CD4-positive, alpha-beta T cell treated with Interferon alpha-2 for 1 hour (primary cell): ENCODE results near the gene AMER1.
"Not testable (repeated sequence)": the region's sequence is repeated elsewhere in the genome, so short reads cannot be mapped to it uniquely, and the experiment has no call there.

Experiments used
- DNase-seq, 2 donors: peaks; one replicate each; pipeline ENCODE4 v3.0.0-alpha.2; 2020 to 2022

The AMER1 gene

GRCh38 chrX:64205441-64205734 lies at the start of gene AMER1:
Gene AMER1, minus strand, starts transcription at chrX:64205708. Its CDS starts 12,422 bp downstream, at chrX:64193286.
- no peak for DNase-seq

GRCh38 chrX:64230123-64230970 lies 24.8 kb upstream of the AMER1 start, which contains the start of gene ASB12:
Gene ASB12, minus strand, starts transcription at chrX:64230607. Its CDS starts 4,957 bp downstream, at chrX:64225650.
- no peak for DNase-seq

GRCh38 chrX:64229154-64229553 lies 23.6 kb upstream of the AMER1 start:
- no peak for DNase-seq

- no peak for DNase-seq
These were observed 12.5 kb upstream of the AMER1 start for GRCh38 chrX:64218023-64218422.

- not testable (repeated sequence) for DNase-seq
These were observed 8.5 kb upstream of the AMER1 start for GRCh38 chrX:64213989-64214388.

DNA sequence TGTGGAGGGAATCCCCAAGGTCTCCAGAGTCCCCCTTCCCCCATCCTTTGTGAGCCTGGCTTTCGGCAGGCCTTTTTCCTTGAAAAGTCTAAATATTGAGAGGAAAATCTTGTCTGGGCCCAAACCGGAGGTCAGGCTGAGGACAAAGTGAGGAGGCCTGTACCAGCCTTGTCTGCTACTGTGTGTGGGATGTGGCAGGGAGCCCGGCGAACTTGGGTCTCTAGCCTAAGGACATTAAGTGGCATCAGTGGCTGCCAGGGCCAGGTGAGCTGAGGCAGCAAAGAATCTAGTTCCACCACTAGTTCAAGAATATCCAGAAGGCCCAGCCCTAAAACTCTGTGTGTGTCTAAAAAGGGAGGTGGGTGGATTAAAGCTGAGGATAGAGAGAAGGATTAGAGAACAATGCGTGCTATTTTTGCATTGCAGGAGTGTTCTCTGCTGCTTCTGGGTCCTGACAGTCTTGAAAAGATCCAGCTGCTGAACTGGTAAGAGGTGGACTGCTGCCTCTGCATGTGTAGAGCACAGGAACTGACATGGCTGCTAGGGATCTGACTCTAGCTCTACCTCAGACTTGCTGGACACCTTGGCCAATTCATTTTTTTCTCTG lies 1.2 kb upstream of the AMER1 start:
- no peak for DNase-seq

GRCh38 chrX:64205735-64206501 lies 410 bp upstream of the AMER1 start:
- peak; percentile 90 to 93 for DNase-seq

DNA sequence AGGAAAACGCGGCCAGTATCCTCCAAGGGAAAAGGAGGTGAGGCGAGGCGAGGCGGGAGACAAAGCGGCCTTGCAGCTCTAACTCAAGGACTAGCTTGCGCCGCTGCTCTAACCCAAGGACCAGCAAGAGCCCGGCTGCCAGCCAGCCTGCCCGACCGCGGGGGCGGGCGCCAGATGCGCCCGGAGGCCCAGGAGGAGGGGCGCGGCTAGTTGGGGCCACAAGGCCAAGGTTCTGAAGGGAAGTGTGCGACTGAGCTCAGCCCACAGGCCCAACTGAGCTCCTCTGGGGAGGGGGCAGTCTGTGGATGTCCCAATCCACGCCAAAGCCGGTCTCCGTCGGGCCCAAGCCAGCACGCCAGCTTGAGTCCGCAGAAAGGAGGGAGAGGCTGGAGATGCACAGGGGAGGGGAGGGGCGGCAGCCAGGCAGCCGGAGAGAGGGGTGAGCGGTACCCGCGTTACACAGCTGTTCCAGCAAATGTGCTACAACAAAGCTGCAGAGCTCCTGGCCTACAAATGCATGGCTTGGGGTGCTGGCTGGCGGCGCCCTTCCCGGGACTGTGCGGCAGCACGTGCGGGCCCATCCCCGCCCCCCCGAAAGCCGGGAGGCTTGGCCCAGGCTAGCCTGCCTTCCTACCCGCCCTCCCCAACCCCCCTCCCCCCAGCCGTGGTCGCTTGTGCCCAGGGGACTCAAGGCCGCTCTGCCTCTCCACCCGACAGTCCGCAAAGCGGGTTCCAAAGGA lies 637 bp downstream of the AMER1 start:
- peak in 1 of 2 donors; percentile 2 for DNase-seq

DNA sequence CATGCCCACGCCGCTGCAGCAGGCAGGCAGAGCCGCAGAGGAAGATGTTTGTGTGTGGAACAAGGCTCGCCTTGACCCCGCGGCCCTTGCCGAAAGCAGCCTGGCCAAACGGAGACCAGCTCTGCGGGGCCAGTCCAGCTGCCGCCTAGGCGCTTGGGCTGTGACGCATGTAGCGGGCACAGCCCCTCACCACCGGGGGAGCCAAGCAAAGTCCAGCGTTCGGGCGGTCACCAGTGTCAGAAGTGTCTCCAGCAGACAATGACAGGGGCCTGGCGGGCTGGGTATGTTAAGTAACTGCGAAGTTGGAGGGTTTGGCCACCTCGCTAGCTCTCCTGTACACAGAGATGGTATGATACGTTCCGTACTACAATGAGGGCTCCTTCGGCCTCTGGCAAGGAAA lies 1.3 kb downstream of the AMER1 start:
- DNase-seq: no peak

GRCh38 chrX:64202808-64203325 lies 2.6 kb downstream of the AMER1 start:
- DNase-seq: no peak

GRCh38 chrX:64198036-64198435 lies 7.5 kb downstream of the AMER1 start:
- no peak for DNase-seq

GRCh38 chrX:64196606-64197005 lies 8.9 kb downstream of the AMER1 start:
- no peak for DNase-seq

- no peak for DNase-seq
These were observed 9.6 kb downstream of the AMER1 start for GRCh38 chrX:64195862-64196261.

DNA sequence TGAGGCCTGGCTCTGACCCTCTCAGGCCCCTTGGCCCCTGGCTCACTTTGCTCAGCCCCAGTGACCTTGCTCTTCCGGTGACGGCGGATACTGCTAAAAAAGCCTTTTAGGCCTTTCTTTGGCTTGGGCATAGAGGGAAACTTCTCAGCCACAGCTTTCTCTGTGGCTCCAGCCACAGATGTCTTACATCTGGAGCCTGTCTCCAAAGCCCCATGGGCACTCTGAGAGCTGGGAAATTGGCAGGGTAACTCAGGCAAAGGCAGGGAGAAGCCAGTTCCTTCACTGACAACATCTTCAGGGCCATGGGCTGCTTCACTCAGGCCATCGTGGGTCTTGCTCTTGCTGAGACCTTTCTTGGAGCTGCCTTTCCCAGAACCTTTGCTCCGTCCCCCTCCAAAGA lies 12.8 kb downstream of the AMER1 start:
- no peak for DNase-seq

DNA sequence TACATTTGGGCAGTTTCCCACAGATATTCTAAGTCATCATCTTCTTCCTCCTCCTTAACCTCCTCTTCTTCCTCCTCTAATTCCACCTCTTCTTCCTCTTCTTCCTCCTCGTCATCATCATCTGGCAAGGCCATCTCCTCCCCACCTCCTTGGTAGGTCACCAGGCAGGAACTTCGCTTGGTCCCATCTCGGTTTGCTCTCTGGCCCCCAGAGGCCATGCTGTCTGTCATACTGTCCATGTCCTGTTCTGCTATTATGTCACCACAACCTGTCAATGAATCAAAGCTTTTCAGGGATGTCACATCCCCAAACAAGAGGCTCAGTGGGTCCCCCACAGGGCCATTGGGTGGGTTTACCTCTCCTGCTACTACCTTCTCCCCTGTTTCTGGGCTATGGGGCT lies 13.5 kb downstream of the AMER1 start:
- no peak for DNase-seq

- DNase-seq: no peak
These were observed 14.1 kb downstream of the AMER1 start for GRCh38 chrX:64191281-64192010.

DNA sequence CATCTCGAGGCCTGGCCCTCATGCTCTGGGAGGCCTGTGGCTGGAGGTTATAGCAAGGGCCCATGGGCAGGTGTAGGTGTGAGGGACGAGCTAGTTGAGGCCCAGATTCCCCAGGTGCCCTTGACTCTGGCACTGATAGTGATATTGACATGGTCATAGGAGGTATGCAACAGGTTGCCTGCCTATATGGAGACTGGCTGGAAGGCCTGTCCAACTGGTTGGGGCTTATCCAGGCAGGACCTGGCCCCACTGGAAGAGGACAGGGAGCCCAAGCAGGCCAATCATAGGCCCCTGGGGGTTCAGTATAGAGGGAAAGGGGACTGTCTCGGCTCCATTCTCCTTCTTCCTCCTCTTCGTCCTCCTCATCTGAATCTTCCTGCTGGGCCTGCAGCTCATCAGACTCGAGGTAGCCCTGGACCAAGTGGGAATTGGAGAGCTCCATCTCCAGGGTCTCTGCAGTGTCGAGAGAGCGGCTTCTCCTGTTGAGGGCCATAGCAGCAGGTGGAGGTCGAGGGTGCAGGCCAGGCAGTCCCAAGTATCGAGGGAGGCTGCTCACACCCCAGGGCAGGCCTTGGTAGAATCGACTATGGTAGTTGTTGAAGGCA lies 15.3 kb downstream of the AMER1 start:
- DNase-seq: no peak

- no peak for DNase-seq
These were observed 16.6 kb downstream of the AMER1 start for GRCh38 chrX:64188901-64189300.

- DNase-seq: no peak
These were observed 17.8 kb downstream of the AMER1 start for GRCh38 chrX:64187762-64188150.

DNA sequence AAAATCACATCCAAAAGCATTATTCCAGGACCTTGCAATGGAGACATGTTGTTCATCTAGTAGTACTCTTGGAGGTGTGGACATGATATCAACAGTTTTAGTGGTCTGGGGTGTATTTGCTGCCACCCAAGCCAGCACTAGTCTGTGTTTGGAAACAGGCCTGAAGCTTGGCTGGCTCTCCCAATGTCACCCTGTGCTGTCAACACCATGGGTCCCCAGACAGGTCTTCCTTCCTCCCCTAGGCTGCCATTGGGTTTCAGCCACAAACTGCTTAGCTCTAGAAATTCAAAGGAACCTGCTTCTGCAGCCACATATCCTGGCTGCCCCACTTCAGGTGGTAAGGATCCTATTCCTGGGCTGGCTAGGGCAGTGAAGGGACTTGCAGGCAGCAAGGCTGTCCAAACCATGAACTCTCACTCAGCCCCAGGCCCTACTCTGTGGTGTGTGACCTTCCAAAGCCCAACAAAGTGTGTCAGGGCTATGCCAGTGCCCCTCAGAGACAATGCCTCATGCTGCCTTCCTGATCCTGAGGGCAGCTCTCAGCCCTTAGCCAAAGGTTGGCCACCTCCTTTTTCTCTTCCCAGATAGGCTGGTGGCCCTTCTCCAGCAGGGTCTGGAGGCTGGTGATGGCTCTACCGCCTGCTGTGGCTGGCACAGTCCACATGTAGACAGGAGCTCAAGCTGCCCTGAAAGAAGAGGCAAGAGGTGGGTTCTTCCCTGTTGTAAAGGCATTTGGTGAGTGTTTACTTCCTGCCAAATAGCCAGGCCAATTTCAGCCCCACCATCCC lies 18.3 kb downstream of the AMER1 start:
- DNase-seq: no peak

DNA sequence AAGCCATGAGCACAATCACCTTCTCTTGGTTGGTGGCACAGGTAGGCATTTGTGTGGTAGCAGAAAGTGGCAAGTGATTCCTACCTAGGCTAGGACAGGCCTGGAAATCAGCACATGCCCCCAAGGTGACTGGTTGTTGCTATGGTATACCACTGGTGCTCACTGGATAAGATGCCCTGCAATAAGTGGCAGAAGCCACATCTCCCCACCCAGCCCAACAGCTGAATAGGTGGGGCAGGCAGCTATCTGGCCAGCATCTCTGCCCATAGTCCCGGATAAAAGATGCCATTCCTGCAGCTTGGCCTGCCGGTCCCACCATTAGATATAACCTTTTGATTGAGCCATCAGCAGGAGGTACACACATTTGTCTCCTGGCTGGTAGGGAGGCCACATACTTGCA lies 21.1 kb downstream of the AMER1 start:
- DNase-seq: no peak
